HG02973 (cell line): ENCODE data around the gene BLID.

Experiments used
- ATAC-seq: cut with Tn5 transposase; IDR thresholded peaks from one replicate; pipeline ENCODE4 v1.9.1; 2021; ENCODE audit warnings: moderate library complexity; ENCODE audit not compliant: unreplicated experiment

BLID gene, protein sequence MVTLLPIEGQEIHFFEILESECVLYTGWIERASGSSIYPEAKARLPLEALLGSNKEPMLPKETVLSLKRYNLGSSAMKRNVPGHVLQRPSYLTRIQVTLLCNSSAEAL

GRCh38 chr11:122115524-122116379 is at the start of gene BLID:
TSS of gene BLID (minus strand) at chr11:122116215. CDS start at chr11:122115922, 293 bp downstream.
- no peak for ATAC-seq

DNA sequence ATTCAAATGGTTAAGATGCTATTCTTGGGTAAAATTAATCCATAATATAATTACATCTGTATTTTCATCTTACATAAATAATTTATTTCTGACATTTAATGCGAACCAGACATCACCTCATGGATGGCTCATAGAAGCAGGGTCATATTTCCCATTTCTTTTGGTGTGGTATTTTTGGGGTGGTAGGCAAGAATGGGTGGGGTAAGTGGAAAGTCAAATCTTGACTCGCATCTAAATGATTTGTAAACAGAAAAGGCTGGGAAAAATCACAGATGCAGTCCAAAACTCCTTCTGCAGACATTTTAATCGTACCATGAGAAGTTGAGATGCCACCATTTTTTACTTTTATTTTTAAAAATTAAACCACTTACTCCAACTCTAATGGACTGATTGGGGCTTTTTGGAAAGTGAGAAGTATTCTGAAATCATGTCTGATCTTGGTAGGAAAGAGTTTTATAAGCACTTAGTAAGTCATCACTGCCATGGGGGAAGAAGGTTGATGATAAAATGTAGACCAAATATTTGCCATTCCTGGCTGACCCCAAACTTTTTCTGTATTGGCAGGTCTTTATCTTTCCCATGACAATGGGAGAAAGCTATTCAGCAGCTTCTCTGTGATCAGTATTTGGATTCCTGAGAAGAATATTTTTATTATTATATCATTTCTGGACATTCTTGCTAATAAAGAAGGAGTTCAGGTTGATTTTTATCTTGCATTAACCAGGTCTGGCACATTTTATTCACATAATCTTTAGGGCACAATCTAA is 47.2 kb upstream of the BLID start:
- ATAC-seq, result no peak

DNA sequence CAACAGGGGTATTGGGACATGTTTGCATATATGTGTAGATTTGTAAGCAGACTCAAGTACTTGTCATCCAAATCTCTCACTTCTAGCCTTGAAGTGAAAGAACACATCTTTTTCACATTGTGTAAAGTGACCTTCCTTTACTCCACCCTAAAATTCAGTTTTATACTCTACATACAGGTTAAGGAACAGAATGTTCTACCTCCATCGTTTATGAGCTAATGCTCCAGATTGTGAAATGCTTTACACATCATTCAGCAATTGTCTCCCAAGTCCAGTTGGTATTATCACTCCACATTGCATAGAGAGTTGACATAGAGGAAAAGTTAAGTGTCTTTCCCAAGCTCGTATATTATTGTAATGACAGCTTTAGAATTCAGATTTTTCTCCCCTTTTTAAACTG is 46.1 kb upstream of the BLID start:
- ATAC-seq, result no peak

- ATAC-seq, result no peak
Observed at GRCh38 chr11:122160841-122161590, 45.0 kb upstream of the BLID start.

DNA sequence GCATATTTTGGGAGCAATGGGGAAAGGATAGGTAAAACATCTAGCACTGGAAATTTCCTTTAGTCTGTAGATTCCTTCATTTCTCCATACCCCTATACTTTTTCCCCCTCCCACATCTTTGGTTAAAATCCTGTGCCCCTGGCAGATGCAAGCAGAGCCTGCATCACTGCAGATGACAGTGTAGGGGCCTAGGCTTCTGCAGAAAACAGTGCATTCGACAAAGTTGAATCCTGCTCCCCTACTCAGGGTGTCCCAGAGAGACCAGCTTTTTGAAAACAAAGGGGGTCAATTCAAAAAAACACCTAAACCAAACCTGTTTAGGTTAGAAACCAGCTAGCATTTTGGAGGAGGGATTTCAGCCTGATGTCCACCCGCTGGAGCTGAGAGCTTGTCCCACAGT is 43.8 kb upstream of the BLID start:
- no peak for ATAC-seq

DNA sequence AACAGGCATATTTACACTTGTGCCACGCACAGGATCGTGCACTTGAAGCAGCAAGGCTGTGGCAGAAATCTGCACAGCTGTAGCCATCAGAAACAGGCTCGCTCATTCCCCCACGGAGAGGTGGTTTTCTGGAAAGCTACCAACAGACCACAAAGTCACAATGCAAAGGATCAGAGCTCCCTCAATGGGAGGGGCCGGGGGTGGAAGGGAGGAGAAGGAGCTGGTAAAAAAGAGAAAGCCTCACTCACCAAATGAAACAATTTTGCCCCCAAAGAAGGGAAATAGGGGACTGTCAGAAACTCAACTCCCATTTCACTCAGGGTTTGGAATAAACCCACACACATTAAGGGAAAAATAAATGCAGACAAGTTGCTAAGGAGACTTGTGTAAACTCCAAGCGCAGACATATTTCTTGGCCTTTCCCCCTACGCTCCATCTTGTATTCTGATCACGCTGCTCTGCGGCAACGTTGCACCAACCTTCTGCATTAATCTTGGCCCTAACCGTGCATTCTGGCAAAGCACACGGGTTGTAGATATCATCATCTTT is 43.2 kb upstream of the BLID start:
- ATAC-seq, result no peak

GRCh38 chr11:122158171-122158570 is 42.2 kb upstream of the BLID start:
- ATAC-seq, result no peak

GRCh38 chr11:122157653-122158161 is 41.7 kb upstream of the BLID start:
- no peak for ATAC-seq

DNA sequence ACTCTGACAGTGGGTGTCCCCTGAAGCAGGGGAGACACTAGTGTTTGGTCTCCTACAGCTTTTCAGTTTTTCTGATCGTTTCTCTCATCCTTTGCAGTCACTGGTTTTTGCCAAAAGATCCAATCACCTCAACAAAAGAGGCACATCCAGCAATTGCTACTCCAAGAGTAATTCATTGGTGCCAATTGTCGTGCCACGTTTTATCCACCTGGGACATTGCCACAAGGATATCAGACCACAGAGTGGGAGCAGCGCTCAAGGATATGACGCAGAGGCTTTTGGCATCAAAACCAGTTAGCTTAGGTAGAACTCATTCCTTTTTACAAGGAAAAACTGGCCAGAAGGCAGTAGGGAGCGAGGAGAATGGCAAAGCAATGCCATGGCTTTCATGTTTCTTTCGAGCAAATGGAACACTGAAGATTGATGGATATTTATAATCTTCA is 40.9 kb upstream of the BLID start:
- ATAC-seq, result no peak

DNA sequence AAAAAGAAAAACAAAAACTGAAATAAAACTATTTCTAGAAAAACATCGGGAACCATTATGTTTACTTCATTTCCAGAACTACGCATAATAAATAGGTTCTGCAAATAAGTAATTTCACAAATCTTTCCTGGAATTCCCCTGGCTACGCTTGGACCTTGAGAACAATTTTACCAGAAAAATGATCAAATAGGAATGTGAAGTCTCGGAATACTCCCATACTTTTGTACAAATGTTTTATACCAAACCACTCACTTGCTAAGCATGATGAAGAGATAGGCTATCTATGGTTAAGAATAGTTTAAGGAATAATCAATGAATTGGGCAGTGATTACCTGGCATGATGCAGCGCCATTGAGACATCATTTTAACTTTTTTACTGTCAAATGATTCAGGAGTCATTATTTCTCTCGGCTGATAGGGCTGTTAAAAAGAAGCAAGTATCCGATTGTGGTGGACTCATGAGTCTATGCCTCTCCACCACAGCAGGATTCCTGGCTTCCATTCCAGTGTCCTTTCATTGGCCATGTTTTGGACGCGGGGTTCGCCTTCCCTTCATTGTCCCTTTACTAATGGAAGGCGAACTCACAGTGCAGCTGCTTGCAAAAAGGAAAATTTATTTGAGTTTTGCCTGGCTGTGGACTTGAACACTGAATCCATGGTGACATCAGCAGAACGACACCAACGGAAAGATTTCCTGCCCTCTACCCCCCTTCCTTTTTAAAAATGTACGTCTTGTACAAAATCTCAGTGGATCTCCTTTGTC is 39.9 kb upstream of the BLID start:
- ATAC-seq, result no peak

- no peak for ATAC-seq
Observed at GRCh38 chr11:122154994-122155393, 39.0 kb upstream of the BLID start.

GRCh38 chr11:122154227-122154626 is 38.2 kb upstream of the BLID start:
- no peak for ATAC-seq

DNA sequence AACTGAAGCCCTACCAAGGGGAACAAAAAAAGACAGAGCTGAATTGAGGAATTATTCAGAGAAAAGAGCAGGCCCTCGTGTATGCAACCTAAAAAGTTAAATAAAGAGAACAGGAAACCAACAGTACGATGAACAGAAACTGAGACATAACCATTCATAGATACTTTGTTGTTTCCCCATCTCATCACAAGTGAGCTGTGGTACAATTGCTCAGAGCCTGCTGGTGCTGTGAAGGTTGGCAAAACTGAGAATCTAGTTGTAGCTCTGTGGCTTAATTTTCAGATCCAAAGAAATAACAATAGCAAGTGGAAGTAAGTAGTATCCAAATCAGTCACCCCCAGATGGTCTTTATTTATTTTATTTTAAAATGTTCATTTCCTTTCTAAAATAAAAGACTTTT is 37.7 kb upstream of the BLID start:
- ATAC-seq, result no peak

- no peak for ATAC-seq
Observed at GRCh38 chr11:122150216-122151124, 34.5 kb upstream of the BLID start.

DNA sequence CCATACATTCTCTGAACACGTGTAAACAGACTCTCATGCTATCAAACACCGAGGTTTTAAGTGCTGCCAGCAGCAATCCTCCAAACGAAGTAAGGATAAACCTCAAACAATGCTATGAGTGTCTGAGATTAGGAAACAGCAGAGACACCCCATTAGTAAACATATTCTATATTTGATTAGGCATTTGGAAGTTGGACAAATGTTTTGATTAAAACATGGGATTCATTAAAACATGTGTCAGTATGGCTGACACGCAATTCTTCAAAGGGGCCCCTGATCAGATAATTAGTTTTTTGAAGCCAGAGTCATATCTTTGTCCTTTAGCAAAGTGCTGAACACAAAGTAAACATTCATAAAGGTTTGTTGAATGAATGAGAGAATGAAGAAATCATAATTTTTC is 33.2 kb upstream of the BLID start:
- no peak for ATAC-seq

- no peak for ATAC-seq
Observed at GRCh38 chr11:122146475-122146874, 30.5 kb upstream of the BLID start.

- no peak for ATAC-seq
Observed at GRCh38 chr11:122145715-122146274, 29.8 kb upstream of the BLID start.

DNA sequence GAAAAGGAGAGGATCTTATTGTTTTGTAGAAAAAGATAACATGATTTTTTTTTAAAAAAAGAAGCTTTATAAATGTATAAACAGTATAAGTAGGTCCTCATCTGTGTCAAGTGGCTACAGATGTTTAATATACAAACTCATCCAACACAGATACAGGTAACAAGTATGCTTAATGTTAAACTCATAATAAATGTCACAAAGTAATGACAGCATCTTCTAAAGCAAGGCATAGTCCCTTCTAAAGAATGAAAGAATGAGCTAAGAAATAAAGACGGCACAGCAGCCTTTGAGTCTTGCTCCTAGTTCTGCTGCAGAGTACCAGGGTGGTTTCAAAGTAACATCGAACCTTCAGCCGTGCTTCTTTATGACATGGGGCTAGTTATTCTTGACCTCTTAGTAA is 28.7 kb upstream of the BLID start:
- ATAC-seq, result no peak

DNA sequence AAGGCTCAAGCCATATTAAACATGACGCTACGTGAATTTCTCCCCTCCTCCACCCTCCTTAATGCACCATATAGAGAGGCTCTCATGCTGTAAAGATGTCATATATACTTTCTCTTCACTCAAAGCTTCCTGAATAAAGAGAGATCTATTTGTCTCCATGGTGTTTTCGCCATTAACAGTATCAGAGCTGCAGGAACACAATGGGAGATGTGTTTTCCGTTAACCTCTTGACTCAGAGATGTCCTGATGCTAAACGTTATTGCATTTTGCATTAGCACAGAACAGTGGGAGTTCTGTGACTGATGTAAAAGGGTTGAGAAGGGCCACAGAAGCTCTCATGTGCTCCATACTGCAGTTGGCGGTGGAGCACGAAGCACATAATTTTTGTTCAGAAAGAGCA is 25.7 kb upstream of the BLID start:
- no peak for ATAC-seq
